HEK293T (cell line): ENCODE data around the gene LRRC30.

Experiments
- CTCF ChIA-PET: fragments of 350-600 bp; formaldehyde crosslinking; extraction: SDS; loops from one replicate; lab custom pipeline; 2021; ENCODE audit warnings: antibody characterized with exemption, inconsistent platforms; lab: Yijun Ruan, JAX
- POLR2A ChIA-PET: fragments of 350-600 bp; formaldehyde crosslinking; extraction: SDS; loops from one replicate; lab custom pipeline; 2020; ENCODE audit warnings: antibody characterized with exemption, inconsistent platforms; lab: Yijun Ruan, JAX
- DNase-seq: peaks from one replicate; pipeline ENCODE4 v3.0.0; 2012; ENCODE audit warnings: mixed read lengths; ENCODE audit errors: extremely low spot score
- ARNT ChIP-seq: fragments of 450-650 bp; IDR thresholded peaks from 2 replicates; pipeline ENCODE4 v1.6.1; 2017; ENCODE audit warnings: mild to moderate bottlenecking
- BHLHE40 ChIP-seq: fragments of 450-650 bp; IDR thresholded peaks from 2 replicates; pipeline ENCODE4 v1.6.1; 2016; ENCODE audit warnings: mild to moderate bottlenecking, moderate library complexity, borderline replicate concordance
- CTBP1 ChIP-seq: fragments of 450-650 bp; IDR thresholded peaks from 2 replicates; pipeline ENCODE4 v1.6.1; 2016; ENCODE audit warnings: borderline replicate concordance
- ELF4 ChIP-seq: fragments of 450-650 bp; IDR thresholded peaks from 2 replicates; pipeline ENCODE4 v1.6.1; 2017; ENCODE audit warnings: antibody characterized with exemption
- FOXA1 ChIP-seq: fragments of 450-650 bp; IDR thresholded peaks from 2 replicates; pipeline ENCODE4 v1.6.1; 2016; ENCODE audit warnings: mild to moderate bottlenecking
- FOXK2 ChIP-seq: fragments of 450-650 bp; IDR thresholded peaks from 2 replicates; pipeline ENCODE4 v1.6.1; 2016; ENCODE audit warnings: mild to moderate bottlenecking
- FOXM1 ChIP-seq: fragments of 450-650 bp; IDR thresholded peaks from 2 replicates; pipeline ENCODE4 v1.6.1; 2017; ENCODE audit warnings: mild to moderate bottlenecking, borderline replicate concordance
- HDGF ChIP-seq: fragments of 450-650 bp; IDR thresholded peaks from 2 replicates; pipeline ENCODE4 v1.6.1; 2017; ENCODE audit warnings: antibody characterized with exemption, borderline replicate concordance
- L3MBTL2 ChIP-seq: fragments of 450-650 bp; conservative IDR thresholded peaks from 2 replicates; pipeline ENCODE4 v1.6.1; 2016; ENCODE audit warnings: mild to moderate bottlenecking
- LEF1 ChIP-seq: fragments of 450-650 bp; IDR thresholded peaks from 2 replicates; pipeline ENCODE4 v1.6.1; 2017; ENCODE audit warnings: mild to moderate bottlenecking, borderline replicate concordance
- NFRKB ChIP-seq: fragments of 450-650 bp; IDR thresholded peaks from 2 replicates; pipeline ENCODE4 v1.6.1; 2016; ENCODE audit warnings: mild to moderate bottlenecking, moderate library complexity
- PKNOX1 ChIP-seq: fragments of 450-650 bp; IDR thresholded peaks from 2 replicates; pipeline ENCODE4 v1.6.1; 2016
- SP1 ChIP-seq: fragments of 450-650 bp; IDR thresholded peaks from 2 replicates; pipeline ENCODE4 v1.6.1; 2017
- SUZ12 ChIP-seq: fragments of 450-650 bp; IDR thresholded peaks from 2 replicates; pipeline ENCODE4 v1.6.1; 2016; ENCODE audit warnings: mild to moderate bottlenecking
- TARDBP ChIP-seq: fragments of 450-650 bp; IDR thresholded peaks from 2 replicates; pipeline ENCODE4 v1.6.1; 2016
- ZNF384 ChIP-seq: fragments of 450-650 bp; IDR thresholded peaks from 2 replicates; pipeline ENCODE4 v1.6.1; 2016

Gene LRRC30

GRCh38 chr18:7230626-7231349 lies at the start of gene LRRC30:
Gene LRRC30 (plus strand): TSS chr18:7231089. CDS start chr18:7231139, 50 bp downstream.
- no peak for TF ChIP-seq HDGF
- no peak for TF ChIP-seq FOXK2
- no peak for TF ChIP-seq SP1
- no peak for TF ChIP-seq BHLHE40
- TF ChIP-seq LEF1: no peak
- TF ChIP-seq ZNF384: no peak
- no peak for TF ChIP-seq FOXM1
- TF ChIP-seq TARDBP: no peak
- TF ChIP-seq NFRKB: no peak
- no peak for TF ChIP-seq FOXA1
- TF ChIP-seq ELF4: no peak
- TF ChIP-seq PKNOX1: no peak
- no peak for TF ChIP-seq SUZ12
- no peak for TF ChIP-seq L3MBTL2
- no peak for TF ChIP-seq CTBP1
- no peak for TF ChIP-seq ARNT
- no peak for DNase-seq
- ChIA-PET POLR2A (no interaction called here), CTCF (no interaction called here)

- TF ChIP-seq ZNF384: no peak
- POLR2A ChIA-PET: no interaction called here
- CTCF ChIA-PET: no interaction called here
- DNase-seq: no peak
These were observed 45.2 kb upstream of the LRRC30 start for GRCh38 chr18:7185701-7186100.

- DNase-seq: no peak
- no peak for TF ChIP-seq FOXA1
- TF ChIP-seq BHLHE40: no peak
- TF ChIP-seq FOXK2: no peak
- no peak for TF ChIP-seq SP1
- TF ChIP-seq ZNF384: no peak
- TF ChIP-seq TARDBP: no peak
- no peak for TF ChIP-seq ARNT
- TF ChIP-seq L3MBTL2: no peak
- no peak for TF ChIP-seq LEF1
- TF ChIP-seq NFRKB: no peak
- no peak for TF ChIP-seq FOXM1
- ChIA-PET CTCF (no interaction called here), POLR2A (no interaction called here)
These were observed 40.2 kb upstream of the LRRC30 start for GRCh38 chr18:7190547-7191156.

GRCh38 chr18:7191736-7192135 lies 39.2 kb upstream of the LRRC30 start:
- TF ChIP-seq ZNF384 (no peak), BHLHE40 (no peak), PKNOX1 (no peak), FOXM1 (no peak), CTBP1 (no peak), HDGF (no peak), FOXA1 (no peak), FOXK2 (no peak)
- no peak for DNase-seq
- CTCF ChIA-PET: interaction anchor here (0.9 kb wide), 1 partner anchor 10 kb away, joined by 3 read pairs; no protein-coding TSS in a partner anchor
- POLR2A ChIA-PET: no interaction called here

- no peak for DNase-seq
- CTCF ChIA-PET: no interaction called here
- POLR2A ChIA-PET: no interaction called here
- no peak for TF ChIP-seq ZNF384
- TF ChIP-seq FOXM1: no peak
- no peak for TF ChIP-seq ARNT
- TF ChIP-seq TARDBP: no peak
- TF ChIP-seq CTBP1: no peak
- no peak for TF ChIP-seq FOXK2
- TF ChIP-seq ELF4: no peak
These were observed 35.6 kb upstream of the LRRC30 start for GRCh38 chr18:7195266-7195665.

GRCh38 chr18:7196421-7196820 lies 34.5 kb upstream of the LRRC30 start:
- CTCF ChIA-PET: interaction anchor here (0.7 kb wide), 1 partner anchor 38 kb away, joined by 4 read pairs; no protein-coding TSS in a partner anchor

GRCh38 chr18:7197854-7198253 lies 33.0 kb upstream of the LRRC30 start:
- TF ChIP-seq HDGF (no peak), FOXK2 (no peak), FOXA1 (no peak), L3MBTL2 (no peak), FOXM1 (no peak), ARNT (no peak), ELF4 (no peak), PKNOX1 (no peak), SP1 (no peak), LEF1 (no peak), TARDBP (no peak), BHLHE40 (no peak), SUZ12 (no peak), NFRKB (no peak), CTBP1 (no peak), ZNF384 (no peak)
- ChIA-PET POLR2A (no interaction called here), CTCF (no interaction called here)
- no peak for DNase-seq

More at GRCh38 chr18:7196421-7196820, 34.5 kb upstream of the LRRC30 start:
- no peak for DNase-seq
- POLR2A ChIA-PET: no interaction called here
- TF ChIP-seq TARDBP (no peak), SUZ12 (no peak), ZNF384 (no peak), ELF4 (no peak), ARNT (no peak), FOXA1 (no peak)
